Astrocyte of the spinal cord (primary cell): Measurements from ENCODE around the gene FKBP15.
"Not testable (repeated sequence)": the region's sequence is repeated elsewhere in the genome, so short reads cannot be mapped to it uniquely, and the experiment has no call there.

Experiments used
- DNase-seq: peaks from one replicate; pipeline ENCODE4 v3.0.0; 2011; ENCODE audit warnings: low read depth, low spot score
- H3K4me3 ChIP-seq: 2 replicates; pipeline ENCODE4 v1.5.1; 2011; ENCODE audit warnings: low read depth, mild to moderate bottlenecking, low read length, moderate library complexity
- in situ Hi-C: cut with HindIII; loops from 2 replicates; pipeline ENCODE4 v1.10.0; 2017; ENCODE audit warnings: low sequenced_read_pairs
- TF ChIP-seq, protein P1 (sequence below): IDR thresholded peaks from 2 replicates; pipeline ENCODE4 v1.5.1; 2012; ENCODE audit warnings: low read depth, mild to moderate bottlenecking, low read length, inconsistent platforms

The FKBP15 gene

DNA sequence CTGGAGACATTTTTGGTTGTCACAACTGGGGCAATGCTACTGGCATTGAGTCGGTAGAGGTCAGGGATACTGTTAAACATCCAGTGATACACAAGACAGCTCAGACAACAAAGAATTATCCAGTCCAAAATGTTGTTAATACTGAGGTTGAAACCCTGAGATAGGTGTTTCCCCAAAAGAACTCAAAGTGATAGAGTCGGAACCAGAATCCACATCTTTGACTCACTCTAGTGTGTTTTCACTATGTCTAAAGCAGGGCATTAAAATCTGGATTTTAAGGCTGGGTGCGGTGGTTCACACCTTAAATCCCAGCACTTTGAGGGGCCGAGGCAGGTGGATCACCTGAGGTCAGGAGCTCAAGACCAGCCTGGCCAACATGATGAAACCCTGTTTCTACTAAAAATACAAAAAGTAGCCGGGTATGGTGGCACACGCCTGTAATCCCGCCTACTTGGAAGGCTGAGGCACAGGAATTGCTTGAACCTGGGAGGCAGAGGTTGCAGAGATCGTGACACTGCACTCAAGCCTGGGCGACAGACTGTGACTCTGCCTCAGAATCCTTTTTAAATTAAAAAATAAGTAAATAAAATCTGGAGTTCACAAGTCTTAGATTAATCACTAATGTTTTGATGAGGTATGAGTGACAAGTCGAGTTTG, 17.3 kb upstream of the FKBP15 start:
- H3K4me3 ChIP-seq, result no peak overlapping the region
- TF ChIP-seq, protein P1, sequence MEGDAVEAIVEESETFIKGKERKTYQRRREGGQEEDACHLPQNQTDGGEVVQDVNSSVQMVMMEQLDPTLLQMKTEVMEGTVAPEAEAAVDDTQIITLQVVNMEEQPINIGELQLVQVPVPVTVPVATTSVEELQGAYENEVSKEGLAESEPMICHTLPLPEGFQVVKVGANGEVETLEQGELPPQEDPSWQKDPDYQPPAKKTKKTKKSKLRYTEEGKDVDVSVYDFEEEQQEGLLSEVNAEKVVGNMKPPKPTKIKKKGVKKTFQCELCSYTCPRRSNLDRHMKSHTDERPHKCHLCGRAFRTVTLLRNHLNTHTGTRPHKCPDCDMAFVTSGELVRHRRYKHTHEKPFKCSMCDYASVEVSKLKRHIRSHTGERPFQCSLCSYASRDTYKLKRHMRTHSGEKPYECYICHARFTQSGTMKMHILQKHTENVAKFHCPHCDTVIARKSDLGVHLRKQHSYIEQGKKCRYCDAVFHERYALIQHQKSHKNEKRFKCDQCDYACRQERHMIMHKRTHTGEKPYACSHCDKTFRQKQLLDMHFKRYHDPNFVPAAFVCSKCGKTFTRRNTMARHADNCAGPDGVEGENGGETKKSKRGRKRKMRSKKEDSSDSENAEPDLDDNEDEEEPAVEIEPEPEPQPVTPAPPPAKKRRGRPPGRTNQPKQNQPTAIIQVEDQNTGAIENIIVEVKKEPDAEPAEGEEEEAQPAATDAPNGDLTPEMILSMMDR, result no peak
- in situ Hi-C loops, result no loop called here
- no peak for DNase-seq

DNA sequence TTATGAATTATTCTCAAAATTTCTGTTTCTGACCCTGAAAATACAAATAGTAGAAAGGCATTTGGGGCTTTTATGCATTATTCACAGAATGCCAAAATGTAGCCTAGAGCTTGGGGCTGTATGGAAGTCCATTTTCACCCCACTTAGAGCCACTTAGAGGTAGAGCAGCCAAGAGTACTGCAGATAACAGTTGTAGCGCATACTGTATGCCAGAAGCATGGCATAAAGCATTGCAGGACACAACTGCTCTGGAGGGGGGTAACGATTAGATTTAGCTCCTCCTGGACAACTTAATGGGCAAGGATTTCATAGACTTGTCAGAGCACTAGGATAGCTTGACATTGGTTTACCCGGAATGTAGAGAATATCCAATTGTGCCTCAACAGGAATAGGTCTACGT, 15.9 kb upstream of the FKBP15 start:
- no peak for DNase-seq
- no peak overlapping the region for H3K4me3 ChIP-seq
- in situ Hi-C loops, result no loop called here
- TF ChIP-seq, protein P1, result no peak

DNA sequence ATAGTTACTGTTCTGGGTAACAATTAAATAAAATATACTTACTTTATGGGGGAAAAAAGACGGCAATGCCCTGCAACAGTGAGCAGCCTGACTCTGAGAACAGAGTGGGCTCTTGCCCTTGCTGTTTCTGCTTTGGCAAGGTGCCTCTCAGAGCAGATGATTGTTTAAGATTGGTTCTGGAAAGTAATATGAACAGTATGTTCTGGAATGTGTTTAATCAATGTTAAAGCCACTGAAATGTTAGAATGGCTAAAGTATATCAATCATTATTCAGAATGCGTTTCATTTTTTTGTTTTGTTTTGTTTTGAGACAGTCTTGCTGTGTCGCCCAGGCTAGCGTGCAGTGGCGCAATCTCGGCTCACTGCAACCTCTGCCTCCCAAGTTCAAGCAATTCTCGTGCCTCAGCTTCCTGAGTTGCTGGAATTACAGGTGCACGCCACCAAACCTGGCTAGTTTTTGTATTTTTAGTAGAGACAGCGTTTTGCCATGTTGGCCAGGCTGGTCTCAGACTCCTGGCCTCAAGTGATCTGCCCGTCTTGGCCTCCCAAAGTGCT, 14.7 kb upstream of the FKBP15 start:
- H3K4me3 ChIP-seq, DNase-seq, in situ Hi-C loops: not testable (repeated sequence)

DNA sequence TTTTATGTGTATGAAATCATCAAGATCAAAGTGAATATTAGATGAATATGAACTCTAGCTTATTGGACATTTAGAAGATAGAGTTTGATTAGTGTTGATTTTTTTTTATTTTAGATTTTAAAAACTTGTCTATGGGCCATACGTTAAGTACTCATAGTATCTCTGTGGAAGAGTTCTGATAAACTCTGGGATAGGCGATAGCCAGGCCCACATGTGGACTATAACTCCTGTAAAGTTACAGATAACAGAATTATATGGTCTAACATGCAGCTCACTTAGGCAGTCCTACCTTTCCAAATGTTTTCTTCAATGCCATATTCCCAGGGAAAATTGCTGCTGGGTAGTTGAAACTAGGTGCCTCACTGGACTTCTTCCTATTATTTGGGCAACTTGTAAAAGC, 10.6 kb upstream of the FKBP15 start:
- H3K4me3 ChIP-seq, result no peak overlapping the region
- in situ Hi-C loops, result no loop called here
- TF ChIP-seq, protein P1, result no peak
- DNase-seq, result no peak

DNA sequence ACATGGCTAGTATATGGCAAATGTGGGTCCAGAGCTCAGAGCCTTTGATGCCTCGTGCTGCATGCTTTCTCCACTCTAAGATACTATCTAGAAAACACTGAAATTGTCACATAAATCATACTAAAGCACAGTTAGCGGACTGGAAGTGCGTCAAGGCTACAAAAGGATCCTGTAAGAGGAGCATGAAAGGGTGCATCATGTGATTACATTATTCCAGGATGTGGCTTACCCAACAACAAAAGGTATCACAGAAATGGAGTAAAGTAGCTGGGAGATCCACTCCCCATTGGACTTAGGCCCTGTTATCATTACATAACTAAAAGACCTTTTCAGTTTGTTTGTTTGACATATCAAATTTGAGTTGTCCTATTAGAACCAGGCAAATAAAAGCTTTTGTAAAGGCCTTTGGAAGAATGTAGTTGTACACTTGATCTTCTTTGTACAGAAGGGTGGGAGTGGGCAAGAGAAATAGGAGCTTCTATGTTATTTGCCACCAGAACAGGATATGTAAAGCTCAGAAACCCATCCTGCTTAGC, 7.1 kb upstream of the FKBP15 start:
- TF ChIP-seq, protein P1, result no peak
- no peak for DNase-seq
- in situ Hi-C loops, result no loop called here
- H3K4me3 ChIP-seq, result no peak overlapping the region

DNA sequence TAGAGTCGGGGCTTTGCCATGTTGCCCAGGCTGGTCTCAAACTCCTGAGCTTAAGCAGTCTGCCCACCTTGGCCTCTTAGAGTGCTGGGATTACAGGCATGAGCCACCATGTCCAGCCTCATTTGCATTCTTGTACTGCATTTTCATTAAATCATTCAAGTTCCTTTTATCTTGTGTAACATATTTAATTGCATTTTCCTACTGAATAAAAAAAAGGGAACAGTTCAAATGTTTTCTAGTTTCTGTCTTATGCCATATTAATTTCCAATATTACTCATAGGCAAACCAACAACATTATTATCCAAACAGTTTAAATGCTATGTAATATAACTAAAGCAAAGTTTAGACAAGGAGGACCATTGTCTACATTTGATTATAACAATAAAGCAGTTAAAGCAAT, 6.4 kb upstream of the FKBP15 start:
- TF ChIP-seq, protein P1, result no peak
- no peak for DNase-seq
- H3K4me3 ChIP-seq, result no peak overlapping the region
- in situ Hi-C loops, result no loop called here

DNA sequence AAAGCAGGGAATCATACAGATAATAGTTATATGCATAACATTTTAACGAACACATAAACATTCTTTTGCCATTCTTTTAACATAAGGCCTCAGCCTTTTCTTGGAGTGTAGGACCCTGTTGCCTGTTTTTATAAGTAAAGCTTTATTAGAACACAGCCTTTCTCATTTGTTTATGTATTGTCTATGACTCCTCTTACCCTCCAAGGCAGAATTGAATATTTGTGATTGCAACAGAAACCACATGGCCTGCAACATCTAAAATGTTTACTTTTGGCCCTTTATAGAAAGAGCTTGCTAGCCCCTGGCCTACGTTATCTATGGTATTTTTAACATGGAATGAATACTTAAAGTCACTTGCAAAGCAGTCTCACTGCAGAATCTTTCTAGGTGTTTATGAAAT, 2.9 kb upstream of the FKBP15 start:
- in situ Hi-C loops, result no loop called here
- TF ChIP-seq, protein P1, result no peak
- peak; percentile 27 for DNase-seq
- no peak overlapping the region for H3K4me3 ChIP-seq
